Liver (tissue), 3 donors: ENCODE results near the gene AMPD3.

Source experiments
- ATF3 ChIP-seq: IDR thresholded peaks from 2 replicates; pipeline ENCODE4 v1.6.1; 2016; ENCODE audit warnings: antibody characterized with exemption
- GABPA ChIP-seq, 2 donors: IDR thresholded peaks in 1 of 2; conservative IDR thresholded peaks in 1 of 2; 2 replicates each; pipeline ENCODE4 v1.6.1; 2016; ENCODE audit warnings: antibody characterized with exemption in 2 of 2, mild to moderate bottlenecking in 1 of 2, moderate library complexity in 1 of 2
- HNF4A ChIP-seq, 2 donors: conservative IDR thresholded peaks; 2 replicates each; pipeline ENCODE4 v1.6.1; 2016; ENCODE audit warnings: antibody characterized with exemption in 2 of 2, mild to moderate bottlenecking in 2 of 2
- JUND ChIP-seq, 2 donors: IDR thresholded peaks; 2 replicates each; pipeline ENCODE4 v1.6.1; 2016; ENCODE audit warnings: antibody characterized with exemption in 2 of 2
- RAD21 ChIP-seq, 2 donors: IDR thresholded peaks; 2 replicates each; pipeline ENCODE4 v1.6.1; 2016; ENCODE audit warnings: antibody characterized with exemption in 2 of 2, mild to moderate bottlenecking in 2 of 2
- REST ChIP-seq: IDR thresholded peaks from 2 replicates; pipeline ENCODE4 v1.6.1; 2016; ENCODE audit warnings: antibody characterized with exemption, mild to moderate bottlenecking
- RXRA ChIP-seq, 2 donors: IDR thresholded peaks; 2 replicates each; pipeline ENCODE4 v1.6.1; 2017 to 2018; ENCODE audit warnings: antibody characterized with exemption in 2 of 2, mild to moderate bottlenecking in 1 of 2
- SP1 ChIP-seq: IDR thresholded peaks from 2 replicates; pipeline ENCODE4 v1.6.1; 2018; ENCODE audit warnings: antibody characterized with exemption, mild to moderate bottlenecking
- TAF1 ChIP-seq: conservative IDR thresholded peaks from 2 replicates; pipeline ENCODE4 v1.6.1; 2016; ENCODE audit warnings: antibody characterized with exemption, mild to moderate bottlenecking
- YY1 ChIP-seq: IDR thresholded peaks from 2 replicates; pipeline ENCODE4 v1.6.1; 2016; ENCODE audit warnings: antibody characterized with exemption, mild to moderate bottlenecking
- ZBTB33 ChIP-seq: IDR thresholded peaks from 2 replicates; pipeline ENCODE4 v1.6.1; 2016; ENCODE audit warnings: antibody characterized with exemption
- TF ChIP-seq, protein P1 (sequence below): fragments of 150-350 bp; IDR thresholded peaks from 2 replicates; pipeline ENCODE4 v1.5.1; 2017; ENCODE audit warnings: improper control_type of control experiment, low read depth, low read length; ENCODE audit not compliant: missing input control
- TF ChIP-seq, protein P2 (sequence below): IDR thresholded peaks from 2 replicates; pipeline ENCODE4 v1.6.1; 2016; ENCODE audit warnings: antibody characterized with exemption
- donor health status: healthy.
- donor health status: healthy.

- TF ChIP-seq, protein P1, sequence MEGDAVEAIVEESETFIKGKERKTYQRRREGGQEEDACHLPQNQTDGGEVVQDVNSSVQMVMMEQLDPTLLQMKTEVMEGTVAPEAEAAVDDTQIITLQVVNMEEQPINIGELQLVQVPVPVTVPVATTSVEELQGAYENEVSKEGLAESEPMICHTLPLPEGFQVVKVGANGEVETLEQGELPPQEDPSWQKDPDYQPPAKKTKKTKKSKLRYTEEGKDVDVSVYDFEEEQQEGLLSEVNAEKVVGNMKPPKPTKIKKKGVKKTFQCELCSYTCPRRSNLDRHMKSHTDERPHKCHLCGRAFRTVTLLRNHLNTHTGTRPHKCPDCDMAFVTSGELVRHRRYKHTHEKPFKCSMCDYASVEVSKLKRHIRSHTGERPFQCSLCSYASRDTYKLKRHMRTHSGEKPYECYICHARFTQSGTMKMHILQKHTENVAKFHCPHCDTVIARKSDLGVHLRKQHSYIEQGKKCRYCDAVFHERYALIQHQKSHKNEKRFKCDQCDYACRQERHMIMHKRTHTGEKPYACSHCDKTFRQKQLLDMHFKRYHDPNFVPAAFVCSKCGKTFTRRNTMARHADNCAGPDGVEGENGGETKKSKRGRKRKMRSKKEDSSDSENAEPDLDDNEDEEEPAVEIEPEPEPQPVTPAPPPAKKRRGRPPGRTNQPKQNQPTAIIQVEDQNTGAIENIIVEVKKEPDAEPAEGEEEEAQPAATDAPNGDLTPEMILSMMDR, result no peak
- TF ChIP-seq TAF1 (no peak), REST (no peak), RAD21 (IDR thresholded peaks at IDR 0.05) (no peak), GABPA (IDR thresholded peaks at IDR 0.05 in 1 of 2, conservative IDR thresholded peaks at IDR 0.05 in 1 of 2) (no peak), ZBTB33 (no peak), ATF3 (no peak), JUND (IDR thresholded peaks at IDR 0.05) (no peak), YY1 (no peak), RXRA (IDR thresholded peaks at IDR 0.05) (no peak), SP1 (no peak), HNF4A (conservative IDR thresholded peaks at IDR 0.05) (no peak)
- TF ChIP-seq, protein P2, sequence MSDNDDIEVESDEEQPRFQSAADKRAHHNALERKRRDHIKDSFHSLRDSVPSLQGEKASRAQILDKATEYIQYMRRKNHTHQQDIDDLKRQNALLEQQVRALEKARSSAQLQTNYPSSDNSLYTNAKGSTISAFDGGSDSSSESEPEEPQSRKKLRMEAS, result no peak
Observed at GRCh38 chr11:10505278-10506007, 50.4 kb downstream of the AMPD3 start.
